DMS 273 (cell line): ENCODE data around the gene DNPH1.

ENCODE experiments used
- DNase-seq: peaks from one replicate; lab custom pipeline; 2025; ENCODE audit not compliant: unreplicated experiment; lab: John Stamatoyannopoulos, UW

DNPH1 gene

GRCh38 chr6:43263314-43264178 is 34.3 kb upstream of the DNPH1 start:
- DNase-seq = peak; percentile 85

DNA sequence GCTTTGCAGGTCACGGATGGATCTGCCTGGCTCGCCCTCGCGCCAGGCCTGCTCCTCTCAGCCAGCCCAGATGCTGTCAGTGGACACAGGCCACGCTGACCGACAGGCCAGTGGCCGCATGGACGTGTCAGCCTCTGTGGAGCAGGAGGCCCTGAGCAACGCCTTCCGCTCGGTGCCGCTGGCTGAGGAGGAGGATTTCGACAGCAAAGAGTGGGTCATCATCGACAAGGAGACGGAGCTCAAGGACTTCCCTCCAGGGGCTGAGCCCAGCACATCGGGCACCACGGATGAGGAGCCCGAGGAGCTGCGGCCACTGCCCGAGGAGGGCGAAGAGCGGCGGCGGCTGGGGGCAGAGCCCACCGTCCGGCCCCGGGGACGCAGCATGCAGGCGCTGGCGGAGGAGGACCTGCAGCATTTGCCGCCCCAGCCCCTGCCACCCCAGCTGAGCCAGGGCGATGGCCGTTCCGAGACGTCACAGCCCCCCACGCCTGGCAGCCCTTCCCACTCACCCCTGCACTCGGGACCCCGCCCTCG is 33.6 kb upstream of the DNPH1 start:
- no peak for DNase-seq

GRCh38 chr6:43262000-43262779 is 32.9 kb upstream of the DNPH1 start:
- DNase-seq = no peak

DNA sequence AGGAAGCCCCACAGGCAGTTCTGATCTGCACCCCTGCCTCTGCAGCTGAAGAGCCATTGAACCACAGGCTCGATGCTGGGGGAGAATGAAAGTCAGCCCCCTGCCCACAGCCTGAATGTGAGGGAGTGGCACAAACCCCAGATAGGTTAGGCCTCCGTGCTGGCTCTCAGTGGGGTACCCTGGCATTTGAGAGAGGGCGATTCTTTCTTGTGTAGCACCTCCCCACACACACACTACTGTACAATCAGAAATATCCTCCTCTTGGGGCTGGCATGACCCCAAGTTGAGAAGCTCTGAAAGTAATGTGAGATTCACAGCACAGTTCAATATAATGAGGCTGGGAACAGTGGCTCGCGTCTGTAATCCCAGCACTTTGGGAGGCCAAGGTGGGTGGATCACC is 31.9 kb upstream of the DNPH1 start:
- no peak for DNase-seq

GRCh38 chr6:43260791-43261190 is 31.5 kb upstream of the DNPH1 start:
- DNase-seq = no peak

- no peak for DNase-seq
These were observed 29.8 kb upstream of the DNPH1 start for GRCh38 chr6:43258807-43259686.

GRCh38 chr6:43258180-43258579 is 28.9 kb upstream of the DNPH1 start:
- no peak for DNase-seq

- no peak for DNase-seq
These were observed 28.3 kb upstream of the DNPH1 start for GRCh38 chr6:43257367-43258145.

DNA sequence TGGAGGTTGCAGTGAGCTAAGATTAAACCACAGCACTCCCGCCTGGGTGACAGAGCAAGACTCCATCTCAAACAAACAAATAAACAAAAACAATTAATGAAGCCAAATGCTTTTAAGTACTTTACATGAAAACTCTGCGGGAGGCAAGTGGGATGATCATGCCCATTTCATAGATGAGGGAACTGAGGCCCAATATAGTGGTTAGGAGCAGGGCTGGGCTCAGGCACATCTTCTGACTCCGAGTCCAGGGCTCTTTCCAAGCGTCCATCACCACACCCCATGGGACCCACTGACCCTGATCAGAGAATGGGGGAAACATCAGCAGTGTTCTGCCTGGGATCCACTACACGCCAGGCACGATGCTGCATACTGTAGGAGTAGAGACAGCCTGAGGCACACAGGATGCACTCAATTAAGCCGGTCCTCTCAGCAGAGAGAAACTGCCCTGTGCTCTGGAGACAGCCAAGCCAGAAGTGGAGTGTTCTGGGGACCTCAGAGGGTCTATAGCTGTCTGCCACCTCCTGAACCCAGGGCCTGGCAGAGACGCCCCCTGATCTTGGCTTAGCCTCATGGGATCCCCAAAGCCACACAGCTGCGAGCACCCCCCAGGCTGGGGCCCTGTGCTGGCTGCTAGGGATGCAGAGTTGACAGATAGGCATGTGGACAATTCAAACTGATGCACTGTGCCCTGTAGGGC is 27.5 kb upstream of the DNPH1 start:
- no peak for DNase-seq

DNA sequence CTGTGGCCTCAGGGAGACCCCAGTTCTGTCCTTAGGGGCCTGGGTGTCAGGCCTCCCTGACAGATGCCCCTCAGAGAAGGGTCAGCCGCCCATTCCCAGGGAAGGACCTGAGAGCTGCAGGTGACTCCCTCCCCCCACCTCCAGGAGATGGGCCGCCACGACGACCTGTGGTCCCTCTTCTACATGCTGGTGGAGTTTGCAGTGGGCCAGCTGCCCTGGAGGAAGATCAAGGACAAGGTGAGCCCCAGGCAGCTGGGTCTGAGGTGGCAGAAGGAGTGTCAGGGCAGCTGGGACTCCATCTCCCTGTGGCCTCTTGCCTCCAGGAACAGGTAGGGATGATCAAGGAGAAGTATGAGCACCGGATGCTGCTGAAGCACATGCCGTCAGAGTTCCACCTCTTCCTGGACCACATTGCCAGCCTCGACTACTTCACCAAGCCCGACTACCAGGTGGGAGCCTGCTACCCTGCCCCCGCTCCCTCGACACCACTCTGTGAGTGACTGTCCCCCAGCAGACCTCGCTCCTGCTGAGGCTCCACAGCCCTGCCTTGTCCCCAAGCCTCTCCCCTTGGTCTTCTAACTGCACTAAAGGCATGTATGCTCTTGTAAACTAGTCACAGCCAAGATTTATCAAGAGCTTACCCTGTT is 26.2 kb upstream of the DNPH1 start:
- no peak for DNase-seq

DNA sequence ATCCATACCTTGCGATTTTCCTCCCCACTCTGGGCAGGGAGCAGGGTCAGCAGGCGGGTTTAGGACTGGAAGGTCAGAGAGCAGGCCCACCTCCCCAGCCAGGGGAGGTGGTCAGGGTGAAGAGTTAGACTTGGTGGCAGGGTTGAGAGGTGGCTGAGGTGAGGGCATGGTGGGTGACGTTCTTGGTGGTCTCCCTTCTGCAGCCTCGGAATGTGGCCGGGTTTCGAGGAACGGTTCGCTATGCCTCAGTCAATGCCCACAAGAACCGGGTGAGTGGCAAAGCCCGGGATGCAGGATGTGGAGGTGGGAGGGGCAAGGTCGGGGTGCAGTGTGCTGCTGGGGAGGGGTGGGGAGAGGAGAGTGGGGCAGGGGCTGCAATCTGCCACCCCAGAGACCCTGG is 25.6 kb upstream of the DNPH1 start:
- no peak for DNase-seq

DNA sequence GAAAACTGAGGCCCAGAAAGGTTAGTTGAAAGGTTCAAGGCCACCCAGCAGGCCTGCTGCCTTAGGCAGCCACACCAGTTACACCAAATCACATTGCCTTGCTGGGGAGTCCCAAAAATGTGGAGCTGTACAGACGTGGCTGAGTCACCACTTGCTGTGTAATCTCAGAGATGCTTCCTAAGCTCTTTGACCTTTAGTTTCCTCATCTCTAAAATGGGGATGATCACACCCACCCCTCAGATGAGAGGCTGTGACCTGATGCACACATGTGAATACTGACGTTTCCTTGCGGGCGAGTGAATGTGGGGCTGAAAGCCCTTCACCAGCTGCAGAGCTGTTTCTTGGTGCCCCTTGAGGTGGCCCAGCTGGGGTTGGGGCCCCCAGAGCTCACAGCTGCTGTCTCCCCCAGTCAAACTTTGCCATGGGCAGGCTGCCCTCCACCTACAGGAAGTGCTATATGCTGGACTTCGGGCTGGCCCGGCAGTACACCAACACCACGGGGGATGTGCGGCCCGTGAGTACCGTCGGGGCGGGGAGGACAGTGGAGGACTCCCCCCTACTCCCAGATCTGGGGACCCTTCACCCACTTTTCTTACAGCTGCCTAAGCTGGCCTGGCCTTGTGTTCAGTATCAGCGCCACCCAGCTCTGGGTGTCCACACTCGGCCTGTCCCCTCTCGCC is 25.0 kb upstream of the DNPH1 start:
- no peak for DNase-seq

- DNase-seq = no peak
These were observed 24.1 kb upstream of the DNPH1 start for GRCh38 chr6:43253401-43253800.

- DNase-seq = peak; percentile 90
These were observed 21.7 kb upstream of the DNPH1 start for GRCh38 chr6:43250992-43251373.

DNA sequence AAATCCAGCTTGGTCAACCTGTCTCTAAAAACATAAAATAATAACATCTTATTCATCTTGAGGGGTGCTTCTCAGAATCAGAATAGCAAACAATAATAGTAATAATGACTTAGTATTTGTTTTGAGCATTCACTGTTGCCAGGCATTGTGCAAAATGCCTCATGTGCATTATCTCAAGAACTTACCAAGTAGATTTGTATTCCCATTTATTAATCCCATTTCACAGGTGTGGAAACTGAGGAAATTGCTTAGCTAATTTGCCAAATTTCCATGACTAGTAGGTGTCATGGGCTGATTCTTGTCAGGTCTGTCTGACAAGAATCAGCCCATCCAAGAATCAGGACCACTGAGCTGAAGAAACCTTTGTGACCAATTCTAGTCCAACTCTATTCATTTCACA is 19.5 kb upstream of the DNPH1 start:
- DNase-seq = no peak

GRCh38 chr6:43248101-43248500 is 18.8 kb upstream of the DNPH1 start:
- no peak for DNase-seq

- DNase-seq = peak; percentile 94
These were observed 18.1 kb upstream of the DNPH1 start for GRCh38 chr6:43247114-43247999.
